GM19463 (cell line): ENCODE data around the gene VILL.
"Not testable (repeated sequence)": the region's sequence is repeated elsewhere in the genome, so short reads cannot be mapped to it uniquely, and the experiment has no call there.

Source experiments
- ATAC-seq: cut with Tn5 transposase; IDR thresholded peaks from one replicate; pipeline ENCODE4 v1.9.1; 2021; ENCODE audit warnings: mild to moderate bottlenecking, moderate library complexity; ENCODE audit not compliant: unreplicated experiment

VILL gene

GRCh38 chr3:37963016-37963415, 27.6 kb upstream of the VILL start:
- no peak for ATAC-seq

GRCh38 chr3:37963635-37964034, 27.0 kb upstream of the VILL start:
- no peak for ATAC-seq

GRCh38 chr3:37964146-37964545, 26.4 kb upstream of the VILL start:
- ATAC-seq, result no peak

DNA sequence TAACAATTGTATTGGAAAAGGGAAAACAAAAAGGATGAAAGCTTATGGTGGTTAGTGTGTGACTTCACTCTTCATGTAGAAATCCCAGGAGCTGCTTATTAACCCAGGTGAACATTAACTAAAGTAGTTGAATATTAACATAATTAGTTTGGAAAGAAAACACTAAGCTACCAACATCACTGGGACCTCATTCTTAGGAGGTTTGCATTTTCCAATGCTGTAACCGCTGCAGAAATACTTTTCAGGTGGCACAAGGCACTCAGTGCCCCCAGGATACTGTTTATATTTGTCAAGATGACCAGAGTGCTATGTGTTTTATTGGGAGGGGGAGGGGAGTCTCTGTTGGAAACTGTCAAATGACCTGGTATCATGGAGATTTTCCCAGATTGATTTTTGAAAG, 25.9 kb upstream of the VILL start:
- ATAC-seq, result no peak

- ATAC-seq, result peak; percentile 65
Observed at GRCh38 chr3:37967260-37967881, 23.2 kb upstream of the VILL start.

DNA sequence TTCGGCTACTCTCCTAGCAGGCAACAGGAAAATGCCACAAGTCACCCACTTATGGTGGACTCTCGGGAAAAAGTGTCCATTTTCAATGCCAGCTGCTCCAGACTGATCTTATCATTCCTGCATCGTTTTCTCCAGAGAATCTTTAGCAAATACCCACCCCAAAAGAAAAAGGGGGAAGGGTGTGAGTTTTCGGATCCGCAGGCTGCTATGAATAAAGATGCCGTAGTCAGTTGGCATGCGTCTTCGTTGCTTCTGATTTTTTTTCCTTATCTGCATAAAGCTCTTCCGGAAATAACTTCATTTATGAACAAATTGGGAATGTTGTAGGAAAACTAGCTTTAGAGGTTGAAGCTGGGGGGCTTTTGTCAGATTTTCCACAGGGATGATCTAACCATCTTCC, 22.4 kb upstream of the VILL start:
- ATAC-seq, result no peak

DNA sequence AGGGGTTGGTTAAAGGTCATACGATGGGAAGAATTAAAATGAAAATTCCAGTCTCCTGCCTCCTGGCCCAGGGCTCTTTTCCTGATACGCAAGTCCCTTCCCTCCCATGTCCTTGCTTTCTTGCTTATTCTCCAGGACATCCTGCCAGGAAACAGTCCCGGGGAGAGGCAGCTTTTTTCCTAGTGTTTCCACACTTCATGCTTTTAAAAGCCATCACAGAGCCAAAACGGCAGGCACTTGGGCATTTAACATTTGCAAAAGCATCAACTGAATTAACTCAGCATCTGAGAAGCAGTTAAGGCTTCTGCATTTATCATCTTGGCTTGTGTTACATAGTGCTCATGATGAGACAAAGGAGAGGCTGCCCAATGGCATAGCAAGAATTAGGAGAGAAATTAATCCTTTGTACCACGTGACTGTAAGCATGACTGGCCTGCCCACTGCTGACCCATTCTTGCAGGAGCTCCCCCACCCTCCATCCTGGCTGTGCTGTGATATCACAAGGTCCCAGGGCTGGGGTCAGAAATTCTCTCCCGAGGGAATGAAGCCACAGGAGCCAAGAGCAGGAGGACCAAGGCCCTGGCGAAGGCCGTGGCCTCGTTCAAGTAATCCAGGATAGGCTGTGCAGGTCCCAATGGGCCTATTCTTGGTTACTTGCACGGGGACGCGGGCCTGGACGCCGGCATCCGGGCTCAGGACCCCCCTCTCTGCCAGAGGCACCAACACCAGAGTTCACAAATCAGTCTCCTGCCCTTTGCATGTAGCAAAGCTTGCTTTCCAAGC, 21.6 kb upstream of the VILL start:
- ATAC-seq, result no peak

DNA sequence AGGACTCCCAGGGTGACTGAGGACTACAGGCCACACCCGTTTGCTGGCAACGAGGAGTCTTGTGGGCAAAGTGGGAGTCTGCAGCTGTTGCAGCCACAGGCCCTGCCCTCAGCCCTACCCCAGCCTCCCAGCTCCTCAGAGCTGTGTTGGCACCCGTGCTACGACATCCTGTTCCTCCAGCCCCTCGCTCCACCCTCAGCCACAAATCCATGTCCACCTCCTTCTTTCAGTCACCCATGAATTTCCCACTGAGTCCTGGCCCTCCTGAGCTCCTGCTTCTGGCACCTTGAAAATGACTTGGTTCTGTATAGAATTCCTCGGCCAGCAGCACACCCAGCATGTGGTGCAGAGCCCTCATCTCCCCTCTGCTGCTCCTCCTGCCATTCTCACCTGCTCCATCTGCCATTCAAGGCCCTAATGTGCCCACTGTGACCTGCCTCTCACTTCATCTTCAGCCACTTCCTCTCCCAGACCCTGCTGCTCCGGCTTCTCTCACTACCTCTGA, 20.9 kb upstream of the VILL start:
- no peak for ATAC-seq

DNA sequence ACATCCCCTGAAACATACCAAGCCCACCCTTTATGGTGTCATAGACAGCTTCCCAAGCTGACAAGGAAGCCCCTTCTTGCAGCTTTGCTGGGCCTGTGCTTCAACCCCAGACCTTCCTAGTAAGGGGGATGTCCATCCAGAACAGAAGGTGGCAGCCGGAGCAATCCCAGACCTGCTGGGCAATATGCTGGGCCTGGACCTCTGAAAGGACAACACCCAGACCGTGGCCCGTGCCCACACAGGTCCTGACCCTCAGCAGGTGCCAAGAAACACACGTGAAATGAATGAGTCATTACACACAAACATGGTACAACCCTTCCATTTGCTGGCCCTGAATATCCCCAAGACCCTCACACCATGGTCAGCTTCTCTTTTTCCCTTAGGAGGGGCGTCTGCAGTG, 19.8 kb upstream of the VILL start:
- no peak for ATAC-seq

DNA sequence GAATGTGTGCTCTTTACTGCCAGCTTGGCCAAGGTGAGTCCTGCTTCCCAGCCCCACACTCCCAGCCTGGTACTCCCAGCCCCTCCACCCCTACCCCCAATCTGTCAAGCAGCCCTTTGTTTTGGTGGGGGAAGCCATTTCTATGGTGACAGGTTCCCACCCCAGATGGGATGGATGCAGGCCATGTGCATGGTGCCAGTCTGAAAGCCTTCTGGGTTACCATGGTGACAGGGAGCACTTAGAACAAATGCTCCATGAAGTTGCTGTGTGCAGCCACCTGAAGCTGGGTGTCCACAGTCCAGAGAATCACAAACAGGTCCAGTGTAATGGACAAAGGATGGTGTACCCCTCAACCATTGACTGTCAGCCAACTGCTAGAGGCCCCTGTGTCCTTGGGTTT, 19.1 kb upstream of the VILL start:
- ATAC-seq, result no peak

GRCh38 chr3:37972056-37972455, 18.5 kb upstream of the VILL start:
- not testable (repeated sequence) for ATAC-seq

DNA sequence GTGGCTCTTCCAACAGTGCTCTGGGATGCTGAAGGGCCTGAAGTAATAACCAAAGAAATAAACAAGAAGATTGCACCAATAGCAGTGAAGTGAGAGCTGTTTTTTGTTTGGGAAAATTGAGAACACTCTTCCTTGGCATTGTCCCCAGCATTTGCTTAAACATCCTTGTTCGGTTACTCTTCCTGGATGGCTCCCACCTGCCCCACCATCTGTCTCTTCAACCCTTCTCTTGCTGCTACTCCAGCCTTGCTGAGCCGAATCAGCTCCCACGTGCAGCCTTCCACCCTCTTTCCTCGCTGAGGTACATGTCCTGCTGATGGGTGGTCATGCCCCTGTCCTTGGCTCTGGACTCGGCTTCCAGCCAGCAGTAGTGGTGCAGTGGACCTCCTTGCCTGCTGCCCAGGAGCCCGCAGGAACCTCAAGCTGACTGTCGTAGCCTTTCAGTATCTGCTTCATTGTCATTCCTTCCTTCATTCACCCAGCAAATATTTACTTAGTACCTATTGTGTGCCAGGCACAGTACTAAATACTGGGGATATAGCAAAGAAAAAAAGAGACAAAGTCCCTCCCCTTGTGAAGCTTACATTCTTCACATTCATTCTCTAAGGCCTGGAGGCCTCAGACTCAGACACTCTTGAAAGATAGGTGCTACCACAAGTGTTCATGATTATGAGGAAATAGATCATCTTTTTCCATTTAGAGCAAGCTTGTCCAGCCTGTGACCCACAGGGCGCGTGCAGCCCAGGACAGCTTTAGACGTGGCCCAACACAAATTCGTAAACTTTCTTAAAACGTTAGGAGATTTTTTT, 17.1 kb upstream of the VILL start:
- ATAC-seq, result no peak

DNA sequence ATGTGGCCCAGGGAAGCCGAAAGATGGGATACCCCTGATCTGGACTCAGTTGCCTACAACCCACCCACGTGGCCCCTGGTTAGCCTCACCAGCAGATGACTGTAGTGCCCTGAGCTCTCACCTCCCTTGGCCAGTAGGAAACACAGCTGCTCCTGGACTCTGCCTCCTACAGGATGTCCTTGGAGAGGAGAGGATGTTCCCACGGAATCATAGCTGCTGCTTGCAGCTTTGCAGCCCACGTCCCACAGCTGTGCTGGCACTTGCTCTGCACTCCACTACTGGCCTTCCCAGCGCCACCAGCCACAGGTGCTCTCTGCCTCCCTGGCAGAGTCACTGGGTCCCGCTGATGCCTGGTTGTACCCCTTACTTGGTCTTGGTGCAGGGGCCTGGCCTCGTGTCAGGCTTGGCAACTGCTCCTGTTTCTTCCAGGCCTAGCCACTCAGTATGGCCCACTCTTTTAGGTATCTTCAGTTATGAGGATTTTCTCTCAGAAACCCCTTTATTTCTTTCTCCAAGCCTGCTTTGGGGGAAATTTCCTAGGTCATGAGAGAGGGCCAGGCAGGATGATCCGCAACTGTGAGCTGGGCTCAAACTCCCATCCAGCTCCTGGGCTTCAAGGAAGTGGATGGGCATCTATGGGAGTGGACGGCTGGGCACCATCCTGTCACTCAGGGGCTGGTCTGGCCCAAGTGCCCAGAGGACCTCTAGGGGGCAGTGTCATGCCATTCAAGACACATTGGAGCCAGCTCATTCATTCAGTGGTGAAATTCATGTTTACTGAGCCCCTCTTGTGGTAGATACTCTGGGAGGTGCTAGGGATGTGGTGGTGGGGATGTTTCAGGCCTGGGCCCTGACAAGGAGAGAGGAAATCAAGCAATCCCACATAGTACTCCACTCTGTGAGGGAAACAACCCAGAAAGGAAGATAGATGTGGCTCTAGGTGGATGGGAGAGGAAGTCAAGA, 16.2 kb upstream of the VILL start:
- ATAC-seq, result peak; percentile 87

GRCh38 chr3:37979541-37980461, 10.8 kb upstream of the VILL start:
- ATAC-seq, result no peak

DNA sequence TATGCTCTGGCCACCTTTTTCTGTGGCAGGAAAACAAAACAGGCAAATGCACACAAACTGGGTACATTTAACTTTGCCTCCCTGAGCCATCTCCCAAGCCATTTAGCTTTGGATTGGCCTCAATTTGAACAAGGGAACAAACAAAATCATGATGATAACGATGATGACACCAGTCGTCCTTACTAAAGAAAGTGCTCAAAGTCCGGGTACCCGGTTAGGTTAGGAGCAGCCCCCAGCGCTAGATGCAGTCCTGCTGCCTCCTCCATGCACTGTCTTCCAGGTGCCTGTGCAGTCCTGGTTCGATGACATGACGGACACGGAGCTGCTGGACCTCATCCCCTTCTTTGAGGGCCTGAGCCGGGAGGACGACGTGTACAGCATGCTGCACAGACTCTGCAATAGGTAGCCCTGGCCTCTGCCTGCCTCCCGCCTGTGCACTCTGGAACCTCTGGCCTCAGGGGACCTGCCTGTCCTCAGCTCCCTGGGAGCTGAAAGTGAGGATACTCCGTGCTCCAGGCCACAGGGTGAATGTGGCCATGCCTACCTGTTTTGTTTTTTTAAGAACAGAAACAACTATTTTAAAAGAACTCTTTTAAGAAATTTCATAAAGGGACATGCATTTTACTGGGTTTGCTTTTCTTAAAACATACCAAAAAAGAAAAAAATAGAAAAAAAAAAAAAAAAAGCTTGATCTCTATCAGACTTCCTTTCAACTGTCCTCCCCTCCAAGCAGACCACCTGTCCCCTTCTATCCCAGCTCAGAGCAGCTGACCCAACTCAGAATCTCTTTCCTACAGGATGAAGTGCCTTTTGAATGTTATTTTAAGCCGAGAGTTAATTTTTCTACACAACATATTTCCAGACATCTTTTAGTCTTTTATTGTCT, 9.9 kb upstream of the VILL start:
- ATAC-seq, result no peak

DNA sequence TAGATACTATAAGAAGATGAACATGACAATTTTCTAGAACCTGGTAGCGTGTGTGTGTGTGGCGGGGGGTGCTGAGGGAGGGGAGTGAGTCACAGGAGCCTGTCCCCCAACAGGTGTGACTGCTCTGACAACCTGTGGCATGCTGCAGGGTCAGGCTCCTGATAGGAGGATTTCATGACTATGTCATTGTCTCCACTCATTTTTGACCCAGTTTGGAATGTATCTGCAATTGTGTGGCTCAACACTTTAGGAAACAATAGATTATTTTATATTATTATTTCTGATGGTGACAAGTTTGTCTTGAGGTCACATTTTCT, 9.3 kb upstream of the VILL start:
- ATAC-seq, result no peak

- ATAC-seq, result no peak
Observed at GRCh38 chr3:37982331-37982730, 8.3 kb upstream of the VILL start.

GRCh38 chr3:37984051-37984450, 6.5 kb upstream of the VILL start:
- ATAC-seq, result no peak

- no peak for ATAC-seq
Observed at GRCh38 chr3:37984596-37984995, 6.0 kb upstream of the VILL start.
